Sigmoid colon (tissue), 7 donors: ENCODE data around the gene NUDT17. TPM values are rescaled to one million over a fixed set of nuclear protein-coding genes. Genes with fewer than 3 reads are reported as not detected.

ENCODE experiments used
- DNase-seq: peaks from one replicate; pipeline ENCODE4 v3.0.0-alpha.2; 2019
- H3K27ac ChIP-seq, 4 donors: fragments of 200-600 bp; sonication (generic); one replicate each; pipeline ENCODE4 v1.5.1; 2016 to 2019; ENCODE audit warnings: mild to moderate bottlenecking in 1 of 4
- H3K27me3 ChIP-seq, 3 donors: fragments of 200-600 bp; sonication (generic); one replicate each; pipeline ENCODE4 v1.5.1; 2019; ENCODE audit warnings: mild to moderate bottlenecking in 1 of 3
- H3K36me3 ChIP-seq, 4 donors: fragments of 200-600 bp; sonication (generic); one replicate each; pipeline ENCODE4 v1.5.1; 2016 to 2019
- H3K4me1 ChIP-seq, 4 donors: fragments of 200-600 bp; sonication (generic); one replicate each; pipeline ENCODE4 v1.5.1; 2017 to 2019
- H3K4me3 ChIP-seq, 4 donors: fragments of 200-600 bp; sonication (generic); one replicate each; pipeline ENCODE4 v1.5.1; 2017 to 2019; ENCODE audit warnings: mild to moderate bottlenecking in 2 of 4, moderate library complexity in 1 of 4
- H3K9me3 ChIP-seq, 4 donors: fragments of 200-600 bp in 3 of 4; sonication (generic) in 3 of 4; one replicate each; pipeline versions ENCODE4 v1.5.1 to v1.6.1; 2013 to 2019
- CTCF ChIP-seq, 4 experiments: fragments of 450-650 bp in 3 of 4; fragments of 200-600 bp in 1 of 4; IDR thresholded peaks; one replicate each; pipeline ENCODE4 v1.5.1; 2016 to 2019; ENCODE audit warnings: antibody characterized with exemption in 4 of 4, mild to moderate bottlenecking in 3 of 4, moderate library complexity in 2 of 4
- EP300 ChIP-seq, 4 donors: sonication (generic); formaldehyde crosslinking; IDR thresholded peaks; one replicate each; pipeline ENCODE4 v1.6.1; 2017; ENCODE audit warnings: antibody characterized with exemption in 4 of 4
- POLR2A ChIP-seq, 2 donors: fragments of 450-650 bp; IDR thresholded peaks; one replicate each; pipeline ENCODE4 v1.6.1; 2016; ENCODE audit warnings: antibody characterized with exemption in 2 of 2, mild to moderate bottlenecking in 2 of 2, moderate library complexity in 2 of 2
- POLR2AphosphoS5 ChIP-seq, 4 donors: sonication (generic); formaldehyde crosslinking; IDR thresholded peaks; one replicate each; pipeline ENCODE4 v1.6.1; 2017; ENCODE audit warnings: antibody characterized with exemption in 4 of 4
- WGBS, 2 donors: extraction: QIAGEN DNeasy Blood & Tissue Kit; methylation state at CpG; one replicate each; pipeline ENCODE4 v1.1.7; 2013; 5-methylcytosine and 5-hydroxymethylcytosine counted together
- intact Hi-C: fragments of 100-400 bp; cut with DNase I; formaldehyde crosslinking; loops from one replicate; pipeline ENCODE4 v1.15.1; 2023
- polyA plus RNA-seq, 3 donors: library from polyadenylated mRNA; stranded (reverse); fragments of 200-250 nt; gene quantifications; one replicate each; pipeline ENCODE4 v1.2.3, GENCODE V29; 2013
- total RNA-seq, 4 donors: library from RNA; depleted of rRNA; stranded (reverse); fragments of >200 nt; gene quantifications; one replicate each; pipeline ENCODE4 v1.1.0, GENCODE V29; 2016
- donor health status: healthy with polysubstance abuse.
- donor health status: Bipolar disorder and iron deficiency.
- donor health status: healthy.

Gene NUDT17
- total and polyA plus RNA-seq, 7 donors, result 1.2 to 9.1 (median 2.1) TPM; not detected in 1

GRCh38 chr1:145885738-145886287, 40.4 kb downstream of the NUDT17 start, which contains the start of gene ANKRD35:
Gene ANKRD35, minus strand, starts transcription at chr1:145885866. Its CDS starts 108 bp downstream, at chr1:145885758.
- peak within 1 kb of the TSS in 1 of 4 donors; percentile 40 for H3K27ac ChIP-seq

GRCh38 chr1:145886390-145886789, 41.0 kb downstream of the NUDT17 start:
- intact Hi-C loops, result no loop called here
- Histone ChIP-seq H3K9me3 (no peaks in the 10 kb centered on the region), H3K27me3 (no peaks in the 10 kb centered on the region), H3K4me3 (peak overlapping the region; percentile 42 to 72 (median 60)), H3K36me3 (no peaks in the 10 kb centered on the region), H3K27ac (peak overlapping the region in 1 of 4 donors; percentile 40), H3K4me1 (peaks cover 0 to 11% (median 11%) of the 10 kb centered on the region in 4 donors)
- no peak for DNase-seq
- WGBS, 2 donors, result 43 to 54% methylated on average over 11 of the region's 11 CpGs
- TF ChIP-seq POLR2AphosphoS5 (IDR thresholded peaks at IDR 0.05) (no peak), CTCF (IDR thresholded peaks at IDR 0.05) (no peak), EP300 (IDR thresholded peaks at IDR 0.05) (no peak), POLR2A (IDR thresholded peaks at IDR 0.05) (no peak)

More at GRCh38 chr1:145885738-145886287, 40.4 kb downstream of the NUDT17 start, which contains the start of gene ANKRD35:
- peak; percentile 89 for DNase-seq
- Histone ChIP-seq H3K9me3 (no peaks in the 10 kb centered on the region), H3K4me3 (peak within 1 kb of the TSS; percentile 42 to 72 (median 60)), H3K36me3 (no peaks in the 10 kb centered on the region), H3K27me3 (no peaks in the 10 kb centered on the region), H3K4me1 (peaks cover 0 to 11% (median 6%) of the 10 kb centered on the region in 4 donors)
- no peak for TF ChIP-seq POLR2AphosphoS5 (IDR thresholded peaks at IDR 0.05)
- WGBS, 2 donors, result 1% methylated on average over 36 of the region's 36 CpGs
- intact Hi-C loops, result no loop called here

- H3K36me3 ChIP-seq, result no peaks in the 10 kb centered on the region
- TF ChIP-seq CTCF (IDR thresholded peaks at IDR 0.05), result no peak
- no peak for TF ChIP-seq EP300 (IDR thresholded peaks at IDR 0.05)
- no peaks in the 10 kb centered on the region for H3K9me3 ChIP-seq
- no peak overlapping the region for H3K27ac ChIP-seq
- no peaks in the 10 kb centered on the region for H3K27me3 ChIP-seq
- no peak overlapping the region for H3K4me3 ChIP-seq
- intact Hi-C loops, result no loop called here
- WGBS, 2 donors, result 70 to 82% methylated on average over 8 of the region's 8 CpGs
- no peak for DNase-seq
- peaks cover 0 to 16% (median 15%) of the 10 kb centered on the region in 4 donors for H3K4me1 ChIP-seq
Measured at GRCh38 chr1:145886816-145887215, 41.4 kb downstream of the NUDT17 start.

GRCh38 chr1:145887631-145888030, 42.2 kb downstream of the NUDT17 start:
- intact Hi-C loops, result no loop called here
- WGBS, 2 donors, result 67 to 86% methylated on average over 5 of the region's 5 CpGs
- no peak overlapping the region for H3K4me3 ChIP-seq
- no peak for TF ChIP-seq EP300 (IDR thresholded peaks at IDR 0.05)
- TF ChIP-seq POLR2A (IDR thresholded peaks at IDR 0.05), result no peak
- no peak for TF ChIP-seq CTCF (IDR thresholded peaks at IDR 0.05)
- TF ChIP-seq POLR2AphosphoS5 (IDR thresholded peaks at IDR 0.05), result no peak
- H3K4me1 ChIP-seq, result peaks cover 0 to 23% (median 21%) of the 10 kb centered on the region in 4 donors
- no peak for DNase-seq
- no peak overlapping the region for H3K27ac ChIP-seq
- H3K36me3 ChIP-seq, result no peaks in the 10 kb centered on the region
- H3K27me3 ChIP-seq, result no peaks in the 10 kb centered on the region
- H3K9me3 ChIP-seq, result no peaks in the 10 kb centered on the region

- no peak overlapping the region for H3K27ac ChIP-seq
- peaks cover 0 to 27% (median 26%) of the 10 kb centered on the region in 4 donors for H3K4me1 ChIP-seq
- H3K27me3 ChIP-seq, result no peaks in the 10 kb centered on the region
- 94 to 95% methylated on average over 3 of the region's 3 CpGs for WGBS, 2 donors
- no peaks in the 10 kb centered on the region for H3K9me3 ChIP-seq
- DNase-seq, result no peak
- TF ChIP-seq POLR2A (IDR thresholded peaks at IDR 0.05), result no peak
- no peak for TF ChIP-seq EP300 (IDR thresholded peaks at IDR 0.05)
- no peak for TF ChIP-seq CTCF (IDR thresholded peaks at IDR 0.05)
- TF ChIP-seq POLR2AphosphoS5 (IDR thresholded peaks at IDR 0.05), result no peak
- H3K4me3 ChIP-seq, result no peak overlapping the region
- no peaks in the 10 kb centered on the region for H3K36me3 ChIP-seq
- intact Hi-C loops, result loop anchor here (5.0 kb wide), 1 partner anchor 32 kb away; the partner anchor contains the start of gene PIAS3
Measured at GRCh38 chr1:145889722-145890121, 44.3 kb downstream of the NUDT17 start.
